C4-2B (cell line): ENCODE measurements around the gene PPIB.

Source experiments
- ZFX ChIP-seq: fragments of 450-650 bp; IDR thresholded peaks from 2 replicates; pipeline ENCODE4 v1.6.1; 2017
- TF ChIP-seq, protein P1 (sequence below): fragments of 450-650 bp; conservative IDR thresholded peaks from 2 replicates; pipeline ENCODE4 v1.5.1; 2017; ENCODE audit warnings: mild to moderate bottlenecking

GRCh38 chr15:64197425-64197824 lies 34.6 kb upstream of the PPIB start:
- TF ChIP-seq, protein P1, sequence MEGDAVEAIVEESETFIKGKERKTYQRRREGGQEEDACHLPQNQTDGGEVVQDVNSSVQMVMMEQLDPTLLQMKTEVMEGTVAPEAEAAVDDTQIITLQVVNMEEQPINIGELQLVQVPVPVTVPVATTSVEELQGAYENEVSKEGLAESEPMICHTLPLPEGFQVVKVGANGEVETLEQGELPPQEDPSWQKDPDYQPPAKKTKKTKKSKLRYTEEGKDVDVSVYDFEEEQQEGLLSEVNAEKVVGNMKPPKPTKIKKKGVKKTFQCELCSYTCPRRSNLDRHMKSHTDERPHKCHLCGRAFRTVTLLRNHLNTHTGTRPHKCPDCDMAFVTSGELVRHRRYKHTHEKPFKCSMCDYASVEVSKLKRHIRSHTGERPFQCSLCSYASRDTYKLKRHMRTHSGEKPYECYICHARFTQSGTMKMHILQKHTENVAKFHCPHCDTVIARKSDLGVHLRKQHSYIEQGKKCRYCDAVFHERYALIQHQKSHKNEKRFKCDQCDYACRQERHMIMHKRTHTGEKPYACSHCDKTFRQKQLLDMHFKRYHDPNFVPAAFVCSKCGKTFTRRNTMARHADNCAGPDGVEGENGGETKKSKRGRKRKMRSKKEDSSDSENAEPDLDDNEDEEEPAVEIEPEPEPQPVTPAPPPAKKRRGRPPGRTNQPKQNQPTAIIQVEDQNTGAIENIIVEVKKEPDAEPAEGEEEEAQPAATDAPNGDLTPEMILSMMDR = no peak
- no peak for TF ChIP-seq ZFX
